Panc1 (cell line): ENCODE results near the gene CEL. TPM values are rescaled to one million over a fixed set of nuclear protein-coding genes. Genes with fewer than 3 reads are reported as not detected.

Source experiments
- ATAC-seq: fragments of 200-7000 bp; cut with Tn5 transposase; 2 replicates; pipeline ENCODE4 v1.9.1; 2020; ENCODE audit warnings: mild to moderate bottlenecking, moderate library complexity
- BruUV-seq: library from RNA; stranded (reverse); fragments of 400-500 nt; replicated peaks from 2 replicates; lab custom pipeline; 2021; lab: Mats Ljungman, UMichigan
- CTCF ChIA-PET: fragments of 300-600 bp; sonication (Branson Sonifier 250); formaldehyde crosslinking; loops from one replicate; lab custom pipeline; 2022; ENCODE audit warnings: antibody characterized with exemption; lab: Charles Lee
- POLR2A ChIA-PET: fragments of 300-600 bp; sonication (Branson Sonifier 250); formaldehyde crosslinking; loops from one replicate; lab custom pipeline; 2022; ENCODE audit warnings: antibody characterized with exemption; lab: Charles Lee
- DNase-seq: peaks from one replicate; pipeline ENCODE4 v3.0.0-alpha.2; 2010; ENCODE audit warnings: low read depth, low spot score
- H3K27ac ChIP-seq: 2 replicates; pipeline ENCODE4 v1.5.1; 2011; ENCODE audit warnings: mild to moderate bottlenecking, low read length, inconsistent platforms
- H3K27me3 ChIP-seq: fragments of 200-500 bp; sonication (Bioruptor generic); 2 replicates; pipeline ENCODE4 v1.6.0; 2014; ENCODE audit warnings: low read length, inconsistent platforms; ENCODE audit not compliant: control insufficient read depth, insufficient read depth
- H3K36me3 ChIP-seq: fragments of 200-500 bp; sonication (Bioruptor generic); 2 replicates; pipeline ENCODE4 v1.5.1; 2014; ENCODE audit warnings: inconsistent platforms, mild to moderate bottlenecking, low read length, moderate library complexity; ENCODE audit not compliant: control insufficient read depth, insufficient read depth
- H3K4me1 ChIP-seq: 2 replicates; pipeline ENCODE4 v1.5.1; 2011; ENCODE audit warnings: inconsistent platforms, mild to moderate bottlenecking, low read length, moderate library complexity; ENCODE audit not compliant: control insufficient read depth, insufficient read depth
- H3K4me3 ChIP-seq, 2 experiments: 2 replicates each; pipeline ENCODE4 v1.5.1; 2011 to 2012; ENCODE audit warnings: low read depth in 2 of 2, low read length in 2 of 2, mild to moderate bottlenecking in 2 of 2, inconsistent platforms in 1 of 2, moderate library complexity in 1 of 2
- H3K9me3 ChIP-seq: fragments of 200-500 bp; sonication (Bioruptor generic); 2 replicates; pipeline ENCODE4 v1.5.1; 2014; ENCODE audit warnings: low read depth, mild to moderate bottlenecking, inconsistent platforms, low read length, moderate library complexity; ENCODE audit not compliant: control insufficient read depth, insufficient read depth
- POLR2AphosphoS5 ChIP-seq: IDR thresholded peaks from 2 replicates; pipeline ENCODE4 v1.6.1; 2012; ENCODE audit warnings: mild to moderate bottlenecking, low read depth, low read length, moderate library complexity
- SIN3A ChIP-seq: IDR thresholded peaks from 2 replicates; pipeline ENCODE4 v1.6.1; 2012; ENCODE audit warnings: low read depth, mild to moderate bottlenecking, low read length, moderate library complexity, borderline replicate concordance; ENCODE audit not compliant: insufficient read depth
- TCF7L2 ChIP-seq: IDR thresholded peaks from 2 replicates; pipeline ENCODE4 v1.6.1; 2011; ENCODE audit warnings: mild to moderate bottlenecking, low read depth, low read length, inconsistent platforms
- in situ Hi-C: cut with HindIII; loops from 2 replicates; pipeline ENCODE4 v1.10.0; 2016; ENCODE audit warnings: low sequenced_read_pairs, low pct_unique_long_range_greater_than_20kb
- intact Hi-C: fragments of 100-400 bp; cut with micrococcal nuclease; formaldehyde crosslinking; loops from one replicate; pipeline ENCODE4 v1.10.0; 2022; ENCODE audit not compliant: unreplicated experiment
- total RNA-seq: library from RNA; stranded (reverse); gene quantifications from one replicate; pipeline ENCODE4 v1.2.1, GENCODE V29; 2021; ENCODE audit not compliant: unreplicated experiment
- TF ChIP-seq, protein P1 (sequence below), 2 experiments: IDR thresholded peaks; 2 replicates each; pipeline ENCODE4 v1.6.1; 2011 to 2012; ENCODE audit warnings: low read depth in 2 of 2, control low read depth in 1 of 2, low read length in 1 of 2, mild to moderate bottlenecking in 1 of 2, moderate library complexity in 1 of 2; ENCODE audit not compliant: insufficient read depth in 1 of 2
- TF ChIP-seq, protein P2 (sequence below): fragments of 450-650 bp; IDR thresholded peaks from 2 replicates; pipeline ENCODE4 v1.5.1; 2017; ENCODE audit warnings: mild to moderate bottlenecking

Gene CEL
- total RNA-seq, 1 experiment from 2014 or later = 4.3 TPM

DNA sequence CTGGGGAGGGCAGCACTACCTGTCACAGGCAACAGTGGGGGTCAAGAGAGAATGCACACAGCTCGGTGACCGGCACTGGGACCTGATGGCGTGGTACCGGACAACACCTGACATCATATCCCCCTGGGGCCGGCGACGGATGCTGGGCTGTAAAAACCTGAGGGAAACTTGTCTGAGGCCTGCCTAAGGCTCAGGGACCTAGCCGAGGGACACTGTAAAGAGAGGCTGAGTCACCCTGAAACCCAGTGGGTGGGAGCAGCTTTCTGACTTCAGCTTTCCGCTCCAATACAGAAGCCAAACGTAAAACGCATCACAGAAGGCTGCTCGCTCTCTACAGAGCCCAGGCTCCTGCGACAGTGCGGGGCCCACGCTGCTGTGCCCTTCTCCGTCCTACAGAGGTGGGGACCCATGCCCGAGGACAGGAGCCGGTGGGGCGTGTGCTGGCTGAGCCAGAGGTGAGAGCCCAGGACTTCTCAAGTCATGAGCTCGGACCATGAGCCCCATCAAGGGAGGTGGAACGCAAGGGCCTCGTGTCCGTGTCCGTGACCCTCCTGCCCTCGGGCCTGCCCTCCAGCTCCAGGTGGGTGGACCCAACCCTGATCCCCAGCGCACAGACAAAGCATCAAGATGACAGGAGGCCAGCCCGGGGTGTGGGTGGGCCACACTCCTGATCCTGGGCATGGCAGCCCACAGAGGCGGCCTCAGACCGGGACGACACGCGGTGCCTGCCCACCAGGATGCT is 54.0 kb downstream of the CEL start:
- no peaks in the 10 kb centered on the region for H3K9me3 ChIP-seq
- no peaks in the 10 kb centered on the region for H3K27me3 ChIP-seq
- peaks cover 57% of the 10 kb centered on the region for H3K4me1 ChIP-seq
- TF ChIP-seq, protein P1, sequence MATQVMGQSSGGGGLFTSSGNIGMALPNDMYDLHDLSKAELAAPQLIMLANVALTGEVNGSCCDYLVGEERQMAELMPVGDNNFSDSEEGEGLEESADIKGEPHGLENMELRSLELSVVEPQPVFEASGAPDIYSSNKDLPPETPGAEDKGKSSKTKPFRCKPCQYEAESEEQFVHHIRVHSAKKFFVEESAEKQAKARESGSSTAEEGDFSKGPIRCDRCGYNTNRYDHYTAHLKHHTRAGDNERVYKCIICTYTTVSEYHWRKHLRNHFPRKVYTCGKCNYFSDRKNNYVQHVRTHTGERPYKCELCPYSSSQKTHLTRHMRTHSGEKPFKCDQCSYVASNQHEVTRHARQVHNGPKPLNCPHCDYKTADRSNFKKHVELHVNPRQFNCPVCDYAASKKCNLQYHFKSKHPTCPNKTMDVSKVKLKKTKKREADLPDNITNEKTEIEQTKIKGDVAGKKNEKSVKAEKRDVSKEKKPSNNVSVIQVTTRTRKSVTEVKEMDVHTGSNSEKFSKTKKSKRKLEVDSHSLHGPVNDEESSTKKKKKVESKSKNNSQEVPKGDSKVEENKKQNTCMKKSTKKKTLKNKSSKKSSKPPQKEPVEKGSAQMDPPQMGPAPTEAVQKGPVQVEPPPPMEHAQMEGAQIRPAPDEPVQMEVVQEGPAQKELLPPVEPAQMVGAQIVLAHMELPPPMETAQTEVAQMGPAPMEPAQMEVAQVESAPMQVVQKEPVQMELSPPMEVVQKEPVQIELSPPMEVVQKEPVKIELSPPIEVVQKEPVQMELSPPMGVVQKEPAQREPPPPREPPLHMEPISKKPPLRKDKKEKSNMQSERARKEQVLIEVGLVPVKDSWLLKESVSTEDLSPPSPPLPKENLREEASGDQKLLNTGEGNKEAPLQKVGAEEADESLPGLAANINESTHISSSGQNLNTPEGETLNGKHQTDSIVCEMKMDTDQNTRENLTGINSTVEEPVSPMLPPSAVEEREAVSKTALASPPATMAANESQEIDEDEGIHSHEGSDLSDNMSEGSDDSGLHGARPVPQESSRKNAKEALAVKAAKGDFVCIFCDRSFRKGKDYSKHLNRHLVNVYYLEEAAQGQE (IDR thresholded peaks at IDR 0.05; ENCODE audit: insufficient read depth in 1 of 2, low read depth in 2 of 2, low read length in 1 of 2) = no peak
- TF ChIP-seq TCF7L2 = no peak
- TF ChIP-seq, protein P2, sequence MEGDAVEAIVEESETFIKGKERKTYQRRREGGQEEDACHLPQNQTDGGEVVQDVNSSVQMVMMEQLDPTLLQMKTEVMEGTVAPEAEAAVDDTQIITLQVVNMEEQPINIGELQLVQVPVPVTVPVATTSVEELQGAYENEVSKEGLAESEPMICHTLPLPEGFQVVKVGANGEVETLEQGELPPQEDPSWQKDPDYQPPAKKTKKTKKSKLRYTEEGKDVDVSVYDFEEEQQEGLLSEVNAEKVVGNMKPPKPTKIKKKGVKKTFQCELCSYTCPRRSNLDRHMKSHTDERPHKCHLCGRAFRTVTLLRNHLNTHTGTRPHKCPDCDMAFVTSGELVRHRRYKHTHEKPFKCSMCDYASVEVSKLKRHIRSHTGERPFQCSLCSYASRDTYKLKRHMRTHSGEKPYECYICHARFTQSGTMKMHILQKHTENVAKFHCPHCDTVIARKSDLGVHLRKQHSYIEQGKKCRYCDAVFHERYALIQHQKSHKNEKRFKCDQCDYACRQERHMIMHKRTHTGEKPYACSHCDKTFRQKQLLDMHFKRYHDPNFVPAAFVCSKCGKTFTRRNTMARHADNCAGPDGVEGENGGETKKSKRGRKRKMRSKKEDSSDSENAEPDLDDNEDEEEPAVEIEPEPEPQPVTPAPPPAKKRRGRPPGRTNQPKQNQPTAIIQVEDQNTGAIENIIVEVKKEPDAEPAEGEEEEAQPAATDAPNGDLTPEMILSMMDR = no peak
- no peak for TF ChIP-seq SIN3A
- no peak for TF ChIP-seq POLR2AphosphoS5
- no peak overlapping the region for H3K27ac ChIP-seq
- intact Hi-C loops = no loop called here
- ATAC-seq (no peak; the same call in 1 of the 2 replicates), DNase-seq (no peak)
- in situ Hi-C loops = no loop called here
- H3K4me3 ChIP-seq = no peak overlapping the region
- POLR2A ChIA-PET = no interaction called here
- H3K36me3 ChIP-seq = no peaks in the 10 kb centered on the region
- BruUV-seq = no TSS peak
- CTCF ChIA-PET = no interaction called here

DNA sequence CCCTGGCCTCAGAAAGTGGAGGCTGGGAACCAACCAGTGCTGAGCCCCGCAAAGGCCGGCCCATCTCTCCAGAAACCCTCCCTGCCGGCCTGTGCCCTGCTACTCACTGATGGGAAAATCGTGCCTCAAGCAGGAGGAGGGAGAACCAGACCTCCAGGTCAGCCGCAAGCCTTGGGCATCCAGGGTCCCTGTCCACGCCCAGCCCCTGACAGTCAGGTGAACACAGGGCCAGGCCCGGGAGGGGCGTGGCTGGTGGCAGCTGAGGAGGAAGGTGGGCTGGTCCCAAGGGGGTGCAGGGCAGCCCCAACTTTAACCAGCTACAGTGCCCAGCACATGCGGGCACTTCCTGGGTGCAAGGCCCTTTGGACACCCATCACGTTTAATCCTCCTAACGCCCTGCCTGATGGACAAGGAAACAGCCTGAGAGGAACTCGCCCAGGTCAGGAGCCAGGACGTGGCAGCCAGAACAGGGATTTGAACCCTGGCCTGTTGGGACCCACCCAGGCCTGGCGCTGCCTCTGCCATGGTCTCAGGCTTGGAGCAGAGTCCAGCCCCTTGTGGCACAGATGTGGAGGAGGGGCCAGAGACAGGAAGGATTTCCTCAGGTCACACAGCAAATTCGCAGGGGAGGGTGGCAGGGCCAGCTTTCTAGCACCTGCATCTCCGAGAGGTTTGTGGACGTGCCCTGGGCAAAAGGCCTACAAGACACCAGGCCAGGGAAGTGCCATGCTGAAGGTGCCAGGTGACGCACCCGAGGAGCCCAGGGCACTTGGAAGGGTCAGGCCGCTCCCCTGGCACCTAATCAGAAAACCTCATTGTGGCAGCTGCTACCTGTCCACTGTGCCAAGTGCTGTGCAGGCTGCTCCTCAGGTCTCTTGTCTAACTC is 54.8 kb downstream of the CEL start:
- in situ Hi-C loops (no loop called here), intact Hi-C loops (no loop called here)
- Histone ChIP-seq H3K27me3 (no peaks in the 10 kb centered on the region), H3K4me1 (peaks cover 57% of the 10 kb centered on the region), H3K4me3 (no peak overlapping the region), H3K27ac (no peak overlapping the region), H3K36me3 (no peaks in the 10 kb centered on the region), H3K9me3 (no peaks in the 10 kb centered on the region)
- DNase-seq (no peak), ATAC-seq (no peak)
- POLR2A ChIA-PET = no interaction called here
- TF ChIP-seq POLR2AphosphoS5 (no peak), SIN3A (no peak), TCF7L2 (no peak)
- TF ChIP-seq, protein P2 = no peak
- TF ChIP-seq, protein P1 (IDR thresholded peaks at IDR 0.05; ENCODE audit: insufficient read depth in 1 of 2, low read depth in 2 of 2, low read length in 1 of 2) = no peak
- no TSS peak for BruUV-seq
- CTCF ChIA-PET = no interaction called here
